ENCODE data around the gene NPAS2. TPM values are rescaled to one million over a fixed set of nuclear protein-coding genes. Genes with fewer than 3 reads are reported as not detected.

NPAS2 gene
- total and polyA plus RNA-seq, 2 of the 8 experiments (the other 6 are each of a cell fraction or from before 2014, with no cell fraction given), result 1.8 to 1.9 TPM

- TF ChIP-seq ATF2 (IDR thresholded peaks at IDR 0.05; ENCODE audit: low read length), result no peak
- no peak for TF ChIP-seq SP1 (IDR thresholded peaks at IDR 0.05; ENCODE audit: low read depth, low read length)
- no peak for TF ChIP-seq RXRA (IDR thresholded peaks at IDR 0.05; ENCODE audit: insufficient read depth, low read depth, low read length)
- no peak for TF ChIP-seq SIX5 (IDR thresholded peaks at IDR 0.05; ENCODE audit: low read depth, low read length)
- no peak for TF ChIP-seq TEAD4 (IDR thresholded peaks at IDR 0.05; ENCODE audit: low read depth, low read length)
- no peak for TF ChIP-seq CTCF (IDR thresholded peaks at IDR 0.05; ENCODE audit: control extremely low read depth in 1 of 3, insufficient read depth in 1 of 3, low read depth in 1 of 3, low read length in 3 of 3)
These were observed 40.1 kb upstream of the NPAS2 start (continued) for GRCh38 chr2:100779908-100780202.

Data from H1 (cell line).